22Rv1 (cell line): ENCODE measurements around the gene SEC61A2.

Experiments used
- CTCF ChIP-seq: fragments of 450-650 bp; IDR thresholded peaks from 2 replicates; pipeline ENCODE4 v1.5.1; 2017; ENCODE audit warnings: mild to moderate bottlenecking
- ZFX ChIP-seq: fragments of 450-650 bp; IDR thresholded peaks from 2 replicates; pipeline ENCODE4 v1.6.1; 2017; ENCODE audit warnings: antibody characterized with exemption, borderline replicate concordance

GRCh38 chr10:12198156-12198555 is 68.7 kb downstream of the SEC61A2 start:
- TF ChIP-seq CTCF = no peak
- no peak for TF ChIP-seq ZFX
